Activated naive CD4-positive, alpha-beta T cell treated with anti-CD3 and anti-CD28 coated beads, Interleukin-2, amount 10 ng/mL, durations not matched to agents 7 days and 5 days (primary cell): ENCODE results near the gene CEMP1.
A peak's percentile ranks its signal among the peaks of the same experiment; 100 is the strongest.

Experiments used
- CTCF ChIA-PET: fragments of 350-600 bp; sonication (Branson Sonifier 250); formaldehyde crosslinking; loops from one replicate; lab custom pipeline; 2021; ENCODE audit warnings: antibody characterized with exemption; lab: Charles Lee
- DNase-seq: peaks from one replicate; pipeline ENCODE4 v3.0.0-alpha.2; 2020
- H3K27ac Mint-ChIP-seq: one replicate; pipeline ENCODE4 v1.8.0; 2021; ENCODE audit warnings: mild to moderate bottlenecking, moderate library complexity, mixed read lengths
- H3K27me3 Mint-ChIP-seq: one replicate; pipeline ENCODE4 v1.8.0; 2021; ENCODE audit warnings: mild to moderate bottlenecking, mixed read lengths
- H3K36me3 Mint-ChIP-seq: one replicate; pipeline ENCODE4 v1.8.0; 2021; ENCODE audit warnings: mixed read lengths
- H3K4me1 Mint-ChIP-seq: one replicate; pipeline ENCODE4 v1.8.0; 2021; ENCODE audit warnings: mixed read lengths
- H3K4me3 Mint-ChIP-seq: one replicate; pipeline ENCODE4 v1.8.0; 2021; ENCODE audit warnings: mild to moderate bottlenecking, moderate library complexity, mixed read lengths
- H3K9me3 Mint-ChIP-seq: one replicate; pipeline ENCODE4 v1.8.0; 2021; ENCODE audit warnings: mixed read lengths

The CEMP1 gene

GRCh38 chr16:2530629-2531318, 434 bp downstream of the CEMP1 start:
- Mint-ChIP-seq H3K27ac (peak overlapping the region; percentile 99), H3K4me1 (peaks cover 34% of the 10 kb centered on the region), H3K36me3 (peaks cover 7% of the 10 kb centered on the region), H3K9me3 (no peaks in the 10 kb centered on the region), H3K27me3 (no peaks in the 10 kb centered on the region), H3K4me3 (peak overlapping the region; percentile 97)
- no peak for DNase-seq
- CTCF ChIA-PET, result interaction anchor here (2.0 kb wide), 1 partner anchor 10 kb away, joined by 7 read pairs; the partner anchor contains the start of gene AMDHD2

DNA sequence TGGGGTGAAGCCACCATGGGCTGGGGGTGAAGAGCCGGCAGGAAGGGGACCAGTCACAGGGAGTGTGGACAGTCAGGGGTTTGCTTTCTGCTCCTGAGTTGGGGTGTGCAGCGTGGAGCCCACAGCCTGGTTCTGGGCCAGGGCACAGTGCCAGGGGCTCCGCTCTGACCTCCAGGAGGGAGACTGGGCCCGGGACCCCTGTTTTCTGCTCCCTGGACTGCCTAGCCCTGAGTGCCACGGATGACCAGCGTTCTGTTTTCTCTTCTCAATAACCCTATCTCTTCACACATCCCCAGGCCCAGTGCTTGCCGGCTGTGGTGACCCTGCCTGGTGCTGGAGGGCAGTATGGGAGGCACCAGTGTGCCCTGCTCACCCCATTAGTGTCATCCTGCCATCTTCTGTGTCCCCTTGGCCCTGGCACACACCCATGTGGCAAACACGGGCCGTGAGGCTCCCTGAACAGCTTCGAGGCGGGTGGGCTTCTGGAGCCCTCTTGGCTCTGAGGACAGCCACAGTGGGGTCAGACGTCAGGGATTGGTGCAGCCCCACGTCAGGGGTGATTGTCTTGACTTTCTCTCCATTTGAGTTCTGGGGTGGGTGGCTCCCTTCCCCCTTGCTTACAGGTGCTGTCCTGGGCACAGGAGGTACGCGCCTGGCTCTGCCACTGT, 1.1 kb downstream of the CEMP1 start:
- no peaks in the 10 kb centered on the region for H3K27me3 Mint-ChIP-seq
- DNase-seq, result no peak
- H3K9me3 Mint-ChIP-seq, result no peaks in the 10 kb centered on the region
- H3K4me1 Mint-ChIP-seq, result peaks cover 32% of the 10 kb centered on the region
- peaks cover 7% of the 10 kb centered on the region for H3K36me3 Mint-ChIP-seq
- peak overlapping the region; percentile 80 for H3K27ac Mint-ChIP-seq
- no peak overlapping the region for H3K4me3 Mint-ChIP-seq
- CTCF ChIA-PET, result no interaction called here

DNA sequence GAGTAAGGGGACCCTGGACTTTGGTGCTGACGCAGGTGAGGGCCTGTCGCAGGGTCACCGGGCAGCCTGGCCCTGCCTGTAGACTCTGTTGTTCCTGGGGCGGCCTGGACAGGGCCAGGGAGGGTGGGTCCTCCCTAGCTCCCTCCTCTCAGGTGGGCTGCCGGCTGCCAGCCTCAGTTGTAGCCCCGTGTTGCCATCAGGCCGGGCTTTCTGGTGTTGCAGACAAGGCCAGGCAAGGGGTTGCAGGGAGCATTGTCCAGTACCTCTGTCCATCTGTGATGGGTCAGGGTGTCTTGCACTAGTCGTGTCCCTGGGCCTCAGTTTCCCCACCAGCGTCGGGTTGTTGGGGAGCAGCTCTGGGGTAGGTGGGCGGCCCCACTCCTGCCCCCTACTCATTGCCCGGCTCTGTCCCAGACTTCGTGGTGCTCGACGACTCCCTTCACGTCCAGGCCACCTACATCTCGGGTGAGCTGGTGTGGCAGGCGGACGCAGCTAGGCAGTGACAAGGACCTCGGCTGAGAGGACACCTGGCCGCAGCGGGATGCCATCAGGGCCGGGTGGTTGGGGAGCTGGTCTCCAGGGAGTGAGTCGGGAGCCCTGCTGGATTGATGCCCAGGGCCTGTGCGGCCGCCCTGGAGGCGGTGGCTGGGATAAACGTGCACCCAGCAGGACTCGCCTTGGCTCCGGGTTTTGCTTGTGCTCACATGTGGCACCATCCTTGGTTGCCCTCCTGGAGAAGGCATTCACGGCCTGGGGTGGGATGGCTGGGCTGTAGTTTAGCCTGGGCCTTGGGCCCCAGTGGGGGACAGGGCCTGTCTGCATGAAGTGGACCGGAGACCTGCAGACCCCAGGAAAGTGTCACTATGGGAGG, 1.9 kb downstream of the CEMP1 start:
- CTCF ChIA-PET, result no interaction called here
- no peak overlapping the region for H3K4me3 Mint-ChIP-seq
- DNase-seq, result no peak
- H3K36me3 Mint-ChIP-seq, result peaks cover 14% of the 10 kb centered on the region
- no peaks in the 10 kb centered on the region for H3K27me3 Mint-ChIP-seq
- H3K27ac Mint-ChIP-seq, result peak overlapping the region; percentile 68
- H3K4me1 Mint-ChIP-seq, result peaks cover 30% of the 10 kb centered on the region
- H3K9me3 Mint-ChIP-seq, result no peaks in the 10 kb centered on the region

GRCh38 chr16:2528161-2529060, 2.8 kb downstream of the CEMP1 start:
- CTCF ChIA-PET, result no interaction called here
- H3K4me1 Mint-ChIP-seq, result peaks cover 24% of the 10 kb centered on the region
- H3K36me3 Mint-ChIP-seq, result peaks cover 21% of the 10 kb centered on the region
- no peaks in the 10 kb centered on the region for H3K9me3 Mint-ChIP-seq
- no peak overlapping the region for H3K4me3 Mint-ChIP-seq
- DNase-seq, result no peak
- H3K27me3 Mint-ChIP-seq, result no peaks in the 10 kb centered on the region
- no peak overlapping the region for H3K27ac Mint-ChIP-seq

DNA sequence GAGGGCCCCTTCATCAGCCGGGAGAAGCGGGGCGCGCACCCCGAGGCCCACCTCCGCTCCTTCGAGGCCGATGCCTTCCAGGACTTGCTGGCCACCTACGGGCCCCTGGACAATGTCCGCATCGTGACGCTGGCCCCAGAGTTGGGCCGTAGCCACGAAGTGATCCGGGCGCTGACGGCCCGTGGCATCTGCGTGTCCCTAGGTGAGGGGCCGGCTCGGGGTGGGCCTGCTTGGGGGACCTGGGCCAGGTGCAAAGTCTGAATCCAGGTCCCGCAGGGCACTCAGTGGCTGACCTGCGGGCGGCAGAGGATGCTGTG, 3.5 kb downstream of the CEMP1 start:
- no peak for DNase-seq
- peaks cover 23% of the 10 kb centered on the region for H3K36me3 Mint-ChIP-seq
- peaks cover 20% of the 10 kb centered on the region for H3K4me1 Mint-ChIP-seq
- H3K4me3 Mint-ChIP-seq, result no peak overlapping the region
- H3K27me3 Mint-ChIP-seq, result no peaks in the 10 kb centered on the region
- no peaks in the 10 kb centered on the region for H3K9me3 Mint-ChIP-seq
- no peak overlapping the region for H3K27ac Mint-ChIP-seq
- CTCF ChIA-PET, result no interaction called here

GRCh38 chr16:2527071-2527783, 4.0 kb downstream of the CEMP1 start:
- no peak for DNase-seq
- H3K4me1 Mint-ChIP-seq, result peaks cover 17% of the 10 kb centered on the region
- peak overlapping the region; percentile 28 for H3K27ac Mint-ChIP-seq
- CTCF ChIA-PET, result no interaction called here
- no peaks in the 10 kb centered on the region for H3K27me3 Mint-ChIP-seq
- H3K4me3 Mint-ChIP-seq, result no peak overlapping the region
- H3K9me3 Mint-ChIP-seq, result no peaks in the 10 kb centered on the region
- H3K36me3 Mint-ChIP-seq, result peaks cover 23% of the 10 kb centered on the region

GRCh38 chr16:2526135-2526534, 5.1 kb downstream of the CEMP1 start:
- H3K27me3 Mint-ChIP-seq, result no peaks in the 10 kb centered on the region
- no peak overlapping the region for H3K4me3 Mint-ChIP-seq
- H3K9me3 Mint-ChIP-seq, result no peaks in the 10 kb centered on the region
- peaks cover 17% of the 10 kb centered on the region for H3K4me1 Mint-ChIP-seq
- peak overlapping the region; percentile 17 for H3K27ac Mint-ChIP-seq
- peaks cover 25% of the 10 kb centered on the region for H3K36me3 Mint-ChIP-seq
- no peak for DNase-seq
- CTCF ChIA-PET, result no interaction called here

GRCh38 chr16:2524339-2524938, 6.8 kb downstream of the CEMP1 start:
- H3K27ac Mint-ChIP-seq, result no peak overlapping the region
- no peak overlapping the region for H3K4me3 Mint-ChIP-seq
- CTCF ChIA-PET, result no interaction called here

DNA sequence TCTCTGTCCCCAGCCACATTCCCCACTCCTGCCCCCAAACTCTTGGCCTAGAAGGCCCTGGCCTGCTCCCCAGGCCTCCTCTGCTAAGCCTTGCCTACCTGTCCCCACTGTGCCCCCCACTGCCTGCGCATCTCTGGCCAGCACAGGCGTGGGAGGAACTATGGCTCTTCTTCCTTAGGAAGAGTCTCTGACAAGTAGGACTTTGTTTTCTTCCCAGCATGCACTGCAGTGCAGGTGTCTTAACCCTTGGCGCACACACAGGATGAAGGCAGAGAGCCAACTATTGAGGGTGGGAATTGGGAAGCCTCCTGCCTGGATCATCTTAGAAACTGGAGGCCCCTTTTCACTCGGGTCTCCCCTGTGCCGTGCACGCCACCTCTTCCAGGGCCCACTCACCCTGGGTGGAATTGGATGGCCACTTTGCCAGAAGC, 7.4 kb downstream of the CEMP1 start:
- H3K36me3 Mint-ChIP-seq, result peaks cover 32% of the 10 kb centered on the region

More at GRCh38 chr16:2524339-2524938, 6.8 kb downstream of the CEMP1 start:
- H3K4me1 Mint-ChIP-seq, result peaks cover 25% of the 10 kb centered on the region
- peaks cover 32% of the 10 kb centered on the region for H3K36me3 Mint-ChIP-seq
- no peak for DNase-seq
- H3K27me3 Mint-ChIP-seq, result no peaks in the 10 kb centered on the region
- H3K9me3 Mint-ChIP-seq, result no peaks in the 10 kb centered on the region

GRCh38 chr16:2520784-2521531, 10.2 kb downstream of the CEMP1 start:
- Mint-ChIP-seq H3K9me3 (no peaks in the 10 kb centered on the region), H3K27me3 (no peaks in the 10 kb centered on the region), H3K4me1 (peaks cover 46% of the 10 kb centered on the region), H3K4me3 (peak overlapping the region; percentile 88), H3K36me3 (peaks cover 35% of the 10 kb centered on the region), H3K27ac (peak overlapping the region; percentile 97)
- DNase-seq, result peak; percentile 78
- CTCF ChIA-PET, result interaction anchor here (1.6 kb wide), 1 partner anchor 11 kb away, joined by 7 read pairs; the partner anchor contains the start of gene CEMP1

More for the DNA sequence above, 7.4 kb downstream of the CEMP1 start:
- CTCF ChIA-PET, result no interaction called here
- Mint-ChIP-seq H3K27me3 (no peaks in the 10 kb centered on the region), H3K27ac (peak overlapping the region; percentile 46), H3K4me3 (no peak overlapping the region), H3K4me1 (peaks cover 30% of the 10 kb centered on the region), H3K9me3 (no peaks in the 10 kb centered on the region)
- DNase-seq, result no peak

DNA sequence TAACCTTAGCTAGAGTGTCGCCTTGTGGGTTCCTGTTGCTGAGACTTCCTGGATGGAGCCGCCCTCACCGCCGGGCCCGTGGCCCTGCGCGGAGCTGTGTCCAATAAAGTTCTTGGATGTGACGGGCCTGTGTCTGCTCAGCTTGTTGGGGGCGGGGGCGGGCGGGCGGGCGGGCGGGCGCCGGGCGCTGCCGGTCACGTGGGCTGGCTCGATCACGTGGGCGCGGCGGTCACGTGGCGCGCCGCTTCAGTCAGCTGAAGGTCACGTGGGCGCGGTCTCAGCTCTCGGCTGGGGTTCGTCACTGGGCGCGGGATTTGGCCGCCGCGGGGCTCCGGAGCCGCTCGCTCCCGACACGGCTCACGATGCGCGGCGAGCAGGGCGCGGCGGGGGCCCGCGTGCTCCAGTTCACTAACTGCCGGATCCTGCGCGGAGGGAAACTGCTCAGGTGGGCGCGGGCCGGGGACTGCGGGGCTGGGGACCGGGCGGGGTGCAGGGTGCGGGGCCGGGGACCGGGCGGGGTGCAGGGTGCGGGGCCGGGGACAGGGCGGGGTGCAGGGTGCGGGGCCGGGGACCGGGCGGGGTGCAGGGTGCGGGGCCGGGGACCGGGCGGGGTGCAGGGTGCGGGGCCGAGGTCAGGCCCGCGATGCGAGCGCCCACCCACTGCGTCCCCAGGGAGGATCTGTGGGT, 11.0 kb downstream of the CEMP1 start, which contains the start of gene AMDHD2:
AMDHD2 (plus strand) TSS at position 275 of the 687 bp plus-strand sequence; CDS start at position 363, 88 bp downstream.
- peak within 1 kb of the TSS; percentile 97 for H3K27ac Mint-ChIP-seq
- CTCF ChIA-PET, result interaction anchor here (1.6 kb wide), 1 partner anchor 12 kb away, joined by 7 read pairs; the partner anchor contains the start of gene CEMP1
- DNase-seq, result peak; percentile 94
- H3K4me1 Mint-ChIP-seq, result peaks cover 54% of the 10 kb centered on the region
- H3K36me3 Mint-ChIP-seq, result peaks cover 34% of the 10 kb centered on the region
- H3K9me3 Mint-ChIP-seq, result no peaks in the 10 kb centered on the region
- H3K27me3 Mint-ChIP-seq, result no peaks in the 10 kb centered on the region
- H3K4me3 Mint-ChIP-seq, result peak within 1 kb of the TSS; percentile 88

DNA sequence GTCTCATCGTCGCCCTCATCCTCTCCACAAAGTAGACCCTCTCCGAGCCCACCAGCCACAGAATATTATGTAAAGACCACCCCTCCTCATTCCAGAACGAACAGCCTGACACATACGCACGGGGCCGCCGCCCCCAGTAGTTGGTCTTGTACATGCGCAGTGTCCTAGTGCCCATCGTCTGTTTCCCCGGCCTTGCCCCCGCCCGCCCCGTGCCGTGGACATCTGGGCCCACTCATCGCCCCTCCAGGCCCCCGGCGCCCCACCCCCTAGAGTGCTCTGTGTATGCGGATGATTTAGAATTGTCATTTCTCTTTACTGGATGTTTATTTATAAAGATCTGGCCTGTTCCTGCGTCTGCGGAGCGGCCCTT, 11.5 kb downstream of the CEMP1 start:
- Mint-ChIP-seq H3K27me3 (no peaks in the 10 kb centered on the region), H3K27ac (peak overlapping the region; percentile 90), H3K4me1 (peaks cover 58% of the 10 kb centered on the region), H3K9me3 (no peaks in the 10 kb centered on the region), H3K4me3 (peak overlapping the region; percentile 88), H3K36me3 (peaks cover 32% of the 10 kb centered on the region)
- no peak for DNase-seq
- CTCF ChIA-PET, result interaction anchor here (1.6 kb wide), 1 partner anchor 12 kb away, joined by 7 read pairs; the partner anchor contains the start of gene CEMP1
